Activated naive CD8-positive, alpha-beta T cell treated with anti-CD3 and anti-CD28 coated beads, Interleukin-2, amount 50 U/mL, for 16 hours (primary cell): ENCODE measurements around the gene OTUD3.
"Not testable (repeated sequence)": the region's sequence is repeated elsewhere in the genome, so short reads cannot be mapped to it uniquely, and the experiment has no call there.

Experiments
- DNase-seq: peaks from one replicate; pipeline ENCODE4 v3.0.0-alpha.2; 2020; ENCODE audit warnings: low read depth, low spot score

Gene OTUD3, protein sequence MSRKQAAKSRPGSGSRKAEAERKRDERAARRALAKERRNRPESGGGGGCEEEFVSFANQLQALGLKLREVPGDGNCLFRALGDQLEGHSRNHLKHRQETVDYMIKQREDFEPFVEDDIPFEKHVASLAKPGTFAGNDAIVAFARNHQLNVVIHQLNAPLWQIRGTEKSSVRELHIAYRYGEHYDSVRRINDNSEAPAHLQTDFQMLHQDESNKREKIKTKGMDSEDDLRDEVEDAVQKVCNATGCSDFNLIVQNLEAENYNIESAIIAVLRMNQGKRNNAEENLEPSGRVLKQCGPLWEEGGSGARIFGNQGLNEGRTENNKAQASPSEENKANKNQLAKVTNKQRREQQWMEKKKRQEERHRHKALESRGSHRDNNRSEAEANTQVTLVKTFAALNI

DNA sequence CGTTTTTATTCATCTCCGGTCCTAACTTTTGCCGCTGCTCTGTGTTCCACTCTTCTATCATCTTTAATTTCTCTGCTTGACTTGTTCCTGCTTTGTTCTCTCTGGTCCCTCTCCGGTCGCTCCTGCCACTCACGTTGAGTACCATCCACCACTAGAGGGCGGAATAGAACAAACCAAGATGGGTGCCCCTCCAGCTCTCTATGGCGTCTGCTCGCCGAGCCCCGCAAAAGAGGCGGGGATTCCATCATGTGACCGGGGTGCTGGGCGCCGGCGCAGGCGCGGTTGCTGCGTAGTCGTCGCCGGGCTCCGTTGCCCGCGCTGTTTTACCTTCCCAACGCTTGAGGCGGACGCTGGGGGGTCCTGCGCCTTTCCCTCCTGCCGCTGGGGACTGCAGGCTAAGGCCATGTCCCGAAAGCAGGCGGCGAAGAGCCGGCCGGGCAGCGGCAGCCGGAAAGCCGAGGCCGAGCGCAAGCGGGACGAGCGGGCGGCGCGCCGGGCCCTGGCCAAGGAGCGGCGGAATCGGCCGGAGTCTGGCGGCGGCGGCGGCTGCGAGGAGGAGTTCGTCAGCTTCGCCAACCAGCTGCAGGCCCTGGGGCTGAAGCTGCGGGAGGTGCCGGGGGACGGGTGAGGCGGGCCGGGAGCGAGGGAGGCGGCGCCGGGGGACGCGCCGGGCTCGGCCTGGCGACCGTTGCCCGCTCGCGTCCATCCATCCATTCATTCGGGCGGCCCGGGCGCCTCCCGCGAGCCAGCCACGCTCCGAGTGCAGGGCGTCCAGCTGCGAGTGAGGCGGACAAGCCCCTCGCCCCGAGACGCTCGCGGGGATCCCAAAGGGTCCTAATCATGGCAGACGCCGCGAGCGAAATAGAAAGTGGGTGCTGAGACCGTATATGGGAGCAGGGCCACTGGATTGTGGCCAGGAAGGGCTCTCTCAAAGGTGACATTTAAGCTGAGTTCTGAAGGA lies at the start of gene OTUD3:
TSS of gene OTUD3 (plus strand) at position 285 of the 961 bp plus-strand sequence. CDS start at position 404, 119 bp downstream.
- DNase-seq: peak; percentile 93

DNA sequence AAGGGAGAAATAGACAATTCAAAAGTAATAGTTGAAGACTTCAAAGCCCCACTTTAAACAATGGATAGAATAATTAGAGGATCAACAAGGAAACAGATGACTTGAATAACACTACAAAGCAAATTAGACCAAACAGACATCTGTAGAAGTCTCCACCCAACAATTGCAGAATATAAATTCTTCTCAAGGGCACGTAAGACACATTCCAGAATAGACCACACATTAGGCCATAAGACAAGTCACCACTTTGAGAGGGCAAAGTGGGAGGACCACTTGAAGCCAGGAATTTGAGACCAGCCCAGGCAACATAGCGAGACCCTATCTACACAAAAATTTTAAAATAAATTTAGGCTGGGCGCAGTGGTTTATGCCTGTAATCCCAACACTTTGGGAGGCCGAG lies 46.6 kb upstream of the OTUD3 start:
- DNase-seq: no peak

DNA sequence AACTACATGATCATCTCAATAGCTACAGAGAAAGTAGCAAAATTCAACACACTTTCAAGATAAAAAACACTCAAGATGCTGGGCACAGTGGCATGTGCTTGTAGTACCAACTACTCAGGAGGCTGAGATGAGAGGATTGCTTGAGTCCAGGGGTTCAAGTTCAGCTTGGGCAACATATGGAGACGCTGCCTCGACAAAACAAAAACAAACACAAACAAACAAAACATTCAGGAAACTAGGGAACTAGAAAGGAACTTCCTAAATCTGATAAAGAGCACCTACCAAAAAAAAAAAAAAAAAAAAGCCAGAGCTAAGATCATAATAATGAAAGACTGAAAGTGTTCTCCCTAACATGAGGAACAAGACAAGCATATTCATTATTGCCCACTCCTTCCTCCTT lies 44.3 kb upstream of the OTUD3 start:
- no peak for DNase-seq

DNA sequence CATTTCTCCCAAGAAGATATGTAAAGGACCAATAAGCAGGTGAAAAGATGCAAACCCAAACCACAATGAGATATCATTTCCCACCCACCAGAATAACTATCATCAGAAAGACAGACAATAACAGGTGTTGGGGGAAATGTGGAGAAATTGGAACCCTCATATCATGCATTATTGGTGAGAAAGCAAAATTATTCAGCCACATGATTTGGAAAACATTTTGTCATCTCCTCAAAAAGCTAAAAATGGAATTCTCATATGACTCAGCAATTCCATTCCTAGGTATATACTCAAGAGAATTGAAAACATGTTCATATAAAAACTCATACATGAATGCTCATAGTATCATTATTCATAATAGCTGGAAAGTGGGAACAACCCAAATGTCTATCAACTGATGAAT lies 42.0 kb upstream of the OTUD3 start:
- DNase-seq: no peak

DNA sequence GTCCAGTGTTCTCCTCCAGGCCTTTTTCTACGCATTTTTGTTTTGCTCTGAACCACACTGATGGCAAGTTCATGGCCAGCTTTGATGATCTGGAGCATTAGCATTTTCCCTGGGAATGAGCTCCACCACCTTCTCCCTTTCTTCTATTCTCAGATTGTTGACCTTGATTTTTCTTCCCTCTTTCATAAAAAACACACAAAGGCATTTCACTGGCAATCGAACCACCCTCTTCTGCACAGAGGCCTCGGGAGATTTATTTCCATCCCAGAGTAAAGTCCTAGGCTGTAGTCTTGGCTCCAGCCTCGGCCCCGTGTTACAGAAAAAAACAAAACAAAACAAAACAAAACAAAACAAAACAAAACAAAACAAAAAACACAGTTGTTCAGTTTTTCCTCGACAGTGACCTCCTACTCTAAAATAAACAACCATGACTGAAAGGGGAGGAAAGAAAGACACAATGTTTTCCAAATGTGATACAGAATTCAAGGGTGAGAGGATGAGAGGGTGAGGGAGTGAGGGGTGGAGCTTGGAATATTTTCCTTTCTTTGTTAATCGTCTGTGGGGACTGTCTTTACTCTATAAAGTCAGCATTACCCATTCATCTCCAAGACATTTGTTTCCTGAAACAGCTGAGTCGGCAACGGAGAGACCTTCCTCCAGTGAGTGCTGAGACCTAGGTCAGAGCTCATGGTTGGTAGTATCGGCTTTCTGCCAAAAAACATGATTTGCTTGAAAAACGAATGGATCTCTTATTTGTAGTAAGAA lies 37.3 kb upstream of the OTUD3 start:
- no peak for DNase-seq

DNA sequence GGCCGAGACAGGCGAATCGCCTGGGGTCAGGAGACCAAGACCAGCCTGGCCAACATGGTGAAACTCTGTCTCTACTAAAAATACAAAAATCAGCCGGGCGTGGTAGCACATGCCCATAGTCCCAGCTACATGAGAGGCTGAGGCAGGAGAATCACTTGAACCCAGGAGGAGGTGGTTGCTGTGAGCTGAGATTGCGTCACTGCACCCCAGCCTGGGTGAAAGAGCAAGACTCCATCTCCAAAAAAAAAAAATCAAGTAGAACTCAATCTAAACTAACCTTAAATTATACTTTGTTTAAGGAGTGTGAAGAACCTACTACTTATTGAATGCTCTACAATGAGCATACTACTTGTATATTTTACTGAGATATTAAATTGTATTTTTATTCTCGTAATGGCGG lies 36.6 kb upstream of the OTUD3 start:
- no peak for DNase-seq

DNA sequence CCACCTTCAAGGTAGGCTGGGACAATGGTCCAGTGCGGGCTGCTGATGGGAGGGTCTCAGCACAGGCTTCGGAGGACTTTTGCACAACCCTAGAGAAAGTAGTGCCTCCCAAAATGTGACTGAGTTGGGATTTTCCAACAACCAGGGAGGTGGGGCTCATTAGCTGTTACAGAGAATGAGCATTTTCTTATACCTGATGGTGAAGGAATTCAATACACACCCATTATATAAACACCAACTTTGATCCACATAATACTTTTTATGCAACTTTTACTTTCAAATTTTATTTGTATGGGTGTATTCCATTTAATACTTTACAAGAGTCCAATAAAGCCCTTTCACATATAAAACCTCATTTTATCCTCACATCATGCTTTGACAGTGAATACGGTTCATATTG lies 35.9 kb upstream of the OTUD3 start:
- no peak for DNase-seq

DNA sequence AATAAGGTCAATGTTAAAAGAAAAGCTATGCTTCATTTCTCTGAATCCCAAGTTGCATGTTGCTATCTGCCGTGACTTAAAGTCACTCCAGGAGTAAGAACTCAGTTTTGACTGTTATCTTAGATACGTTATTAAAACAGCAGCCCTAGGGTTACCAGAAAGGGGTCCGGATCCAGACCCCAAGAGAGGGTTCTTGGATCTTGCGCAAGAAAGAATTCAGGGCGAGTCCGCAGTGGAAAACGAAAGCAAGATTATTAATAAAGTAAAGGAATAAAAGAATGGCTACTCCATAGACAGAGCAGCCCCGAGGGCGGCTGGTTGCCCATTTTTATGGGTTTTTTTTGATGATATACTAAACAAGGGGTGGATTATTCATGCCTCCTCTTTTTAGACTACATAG lies 34.9 kb upstream of the OTUD3 start:
- not testable (repeated sequence) for DNase-seq

DNA sequence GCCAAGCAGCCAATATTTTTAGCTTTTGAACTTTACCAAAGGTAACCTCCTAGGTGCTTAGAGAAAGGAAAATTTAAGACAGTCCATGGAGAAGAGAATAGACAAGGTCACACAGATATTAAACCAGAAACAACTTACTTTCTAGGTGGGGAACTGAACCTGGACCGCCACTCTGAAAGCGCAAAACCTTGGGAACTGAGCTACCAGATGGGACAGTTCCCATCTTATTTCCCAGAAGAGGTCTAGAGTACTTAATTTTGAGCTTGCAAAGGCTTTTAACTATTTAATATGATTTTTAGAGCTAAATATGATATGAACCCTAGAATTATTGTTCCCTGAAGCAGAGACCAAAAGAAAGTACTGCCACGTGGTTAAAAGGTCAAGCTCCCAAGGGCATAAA lies 32.9 kb upstream of the OTUD3 start:
- DNase-seq: not testable (repeated sequence)

DNA sequence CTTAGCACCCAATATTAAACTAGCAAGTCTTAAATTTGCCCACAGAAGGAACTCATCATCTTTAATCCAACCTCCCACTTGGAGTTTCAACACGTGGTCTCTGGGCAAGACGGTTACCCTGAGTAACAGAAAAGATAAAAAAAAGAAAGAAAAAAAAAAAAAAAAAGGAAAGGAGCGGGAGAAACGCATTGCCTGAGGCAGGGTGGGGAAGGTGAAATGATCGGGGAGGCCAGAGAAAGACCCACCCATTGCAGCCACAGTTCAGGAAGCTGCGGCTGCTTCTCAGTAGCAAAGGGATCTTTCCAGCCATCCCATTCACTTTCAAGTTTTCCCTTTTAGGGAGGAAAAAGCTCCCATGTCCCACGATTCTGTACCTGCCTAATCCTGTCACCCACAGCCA lies 32.0 kb upstream of the OTUD3 start:
- no peak for DNase-seq

DNA sequence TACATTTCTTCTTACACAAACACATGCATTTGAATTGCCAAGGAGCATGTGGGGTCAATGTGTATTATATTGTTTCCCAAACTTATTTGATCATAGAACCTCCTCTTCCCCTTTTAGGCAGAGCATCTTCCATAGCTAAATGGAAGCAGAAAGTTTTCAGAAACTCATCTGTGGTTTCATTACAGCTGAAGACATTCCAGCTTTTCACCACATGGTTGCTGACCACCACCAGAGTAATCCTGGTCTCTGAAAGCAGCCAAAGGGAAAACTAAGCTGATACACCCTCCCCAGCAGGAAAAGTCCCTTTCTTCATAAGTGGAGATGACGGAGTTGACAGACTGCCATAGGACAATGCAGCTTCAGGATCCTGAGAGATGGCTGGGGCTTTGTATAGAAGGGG lies 30.2 kb upstream of the OTUD3 start:
- no peak for DNase-seq

DNA sequence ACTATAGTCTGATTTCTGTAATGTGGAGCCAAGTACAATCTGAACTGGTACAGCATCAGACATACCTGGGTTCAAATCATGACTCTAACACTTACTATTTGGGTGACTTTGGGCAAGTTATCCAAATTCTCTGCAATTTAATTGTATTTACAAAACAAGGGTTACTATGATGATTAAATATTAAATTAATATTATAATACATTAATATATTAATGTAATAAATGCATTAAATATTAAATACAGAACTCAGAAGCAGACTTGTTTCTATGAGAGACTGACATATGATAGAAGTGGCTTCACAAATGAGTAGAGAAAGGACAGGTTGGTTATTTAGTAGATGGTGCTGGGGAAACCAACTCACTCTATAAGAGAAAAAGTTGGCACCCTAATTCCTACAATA lies 27.3 kb upstream of the OTUD3 start:
- no peak for DNase-seq

DNA sequence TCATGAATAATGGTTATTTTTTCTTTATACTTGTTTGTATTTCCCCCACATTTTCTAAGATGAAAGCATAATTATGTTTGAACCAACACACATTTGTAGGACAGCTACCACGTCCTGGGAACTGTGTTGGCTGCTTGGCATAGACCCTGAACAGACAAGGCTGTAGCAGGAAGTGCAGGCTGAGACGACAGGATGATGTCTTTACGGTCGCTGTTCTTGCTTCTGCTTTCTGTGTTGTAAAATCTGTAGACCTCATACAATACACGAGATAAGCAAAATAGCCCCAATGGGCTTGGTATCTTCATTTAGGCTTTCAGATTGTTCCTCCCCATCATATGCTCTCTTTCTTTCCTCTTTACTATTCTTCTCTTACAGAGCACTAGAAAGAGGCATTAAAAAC lies 23.3 kb upstream of the OTUD3 start:
- no peak for DNase-seq

DNA sequence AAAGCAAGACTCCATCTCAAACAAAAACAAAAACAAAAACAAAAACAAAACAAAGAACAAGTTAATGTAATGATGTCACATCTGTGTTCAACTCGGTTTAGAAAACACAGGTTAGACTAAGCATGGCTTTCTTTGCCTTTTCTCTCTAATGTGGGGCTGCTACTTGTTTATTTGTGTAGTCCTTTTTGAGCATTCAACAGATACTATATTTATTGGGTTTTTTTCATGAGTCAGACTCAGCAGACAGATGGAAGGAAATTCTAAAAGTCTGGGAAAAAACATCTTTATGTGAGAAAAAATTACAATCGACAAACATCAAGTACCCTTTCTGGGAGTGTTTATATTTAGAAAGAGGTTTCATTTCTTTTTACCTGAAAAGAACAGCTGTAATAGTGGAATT lies 22.3 kb upstream of the OTUD3 start:
- no peak for DNase-seq

DNA sequence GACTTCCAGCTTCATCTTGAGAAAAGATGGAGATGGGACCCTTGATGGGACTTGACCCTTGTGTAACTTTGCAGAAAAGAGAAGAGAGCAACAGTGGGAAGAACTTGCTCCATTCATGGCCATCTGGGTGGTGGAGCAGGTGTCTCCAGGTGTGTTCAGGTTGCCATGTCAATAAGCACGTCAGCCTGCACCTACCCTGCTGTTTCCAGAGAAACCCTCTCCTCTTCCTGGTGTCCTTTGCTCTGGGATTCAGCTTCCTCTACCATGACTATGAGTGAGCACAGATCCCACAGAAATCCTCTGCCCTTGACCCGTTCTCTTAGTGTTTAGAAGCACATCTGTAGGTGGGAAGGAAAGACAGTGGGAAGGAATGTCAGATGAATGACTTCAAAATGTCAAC lies 21.8 kb upstream of the OTUD3 start:
- DNase-seq: no peak

DNA sequence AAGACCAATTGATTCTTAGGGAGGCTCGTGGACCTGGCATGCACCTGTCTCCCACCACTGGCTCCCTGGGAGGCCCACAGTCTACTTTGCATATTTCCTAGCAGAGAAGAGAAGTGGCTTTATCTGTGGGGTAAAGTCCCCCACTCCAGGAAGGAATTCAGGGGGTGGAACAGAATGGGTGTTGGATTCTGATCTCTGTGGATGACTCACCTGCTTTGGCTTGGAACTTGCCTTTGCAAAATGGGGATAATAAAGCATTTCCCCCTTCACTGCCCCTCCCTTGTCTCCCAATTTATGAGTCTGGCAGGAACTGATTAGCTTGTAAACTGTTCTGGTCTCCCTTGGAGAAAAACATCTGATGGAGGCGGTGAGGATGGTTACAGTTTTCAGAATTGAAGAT lies 21.2 kb upstream of the OTUD3 start:
- DNase-seq: no peak

DNA sequence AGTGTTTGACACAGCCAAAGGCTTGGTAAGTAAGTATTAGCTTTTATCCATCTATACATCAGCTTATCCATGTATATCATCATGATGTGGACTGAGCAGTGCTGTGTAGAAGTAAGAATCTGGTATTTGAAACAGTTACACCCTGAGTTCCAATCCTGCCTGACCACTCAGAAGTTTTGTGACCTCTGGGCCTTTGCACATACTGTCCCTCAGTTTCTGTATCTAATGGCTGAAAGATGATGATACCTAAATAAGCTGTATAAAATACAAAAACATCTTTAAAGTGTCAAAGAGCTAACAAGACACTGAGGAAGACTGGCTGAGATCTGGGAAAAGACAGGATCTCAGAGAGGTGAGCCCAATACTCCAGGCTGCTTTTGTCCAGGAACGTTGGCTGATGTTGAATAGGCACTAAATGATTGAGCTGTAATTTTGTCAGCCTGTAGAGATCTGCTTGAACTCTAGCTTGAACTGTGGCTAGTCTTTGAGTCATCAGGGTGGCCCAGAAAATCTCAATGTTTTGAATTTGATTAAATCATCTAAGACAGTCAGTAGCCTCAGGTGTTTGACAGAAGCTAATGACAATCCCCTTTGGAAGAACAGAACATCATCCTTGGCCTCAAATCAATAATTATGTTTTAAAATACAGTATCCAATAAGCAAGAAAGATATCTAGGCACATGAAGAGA lies 20.2 kb upstream of the OTUD3 start:
- DNase-seq: no peak

DNA sequence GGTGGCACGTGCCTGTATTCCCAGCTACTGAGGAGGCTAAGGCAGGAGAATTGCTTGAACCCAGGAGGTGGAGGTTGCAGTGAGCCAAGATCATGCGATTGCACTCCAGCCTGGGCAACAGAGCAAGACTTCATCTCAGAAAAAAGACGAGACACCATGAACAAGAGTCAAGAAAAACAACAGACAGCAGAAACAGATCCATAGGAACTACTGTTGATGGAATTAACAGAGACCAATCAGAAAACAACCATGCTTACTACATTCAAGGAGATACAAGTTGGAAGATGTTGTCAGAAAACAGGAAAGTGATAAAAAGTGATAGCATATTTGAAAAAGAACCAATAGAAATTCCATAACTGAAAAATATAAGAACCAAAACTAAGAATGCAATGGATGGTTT lies 19.3 kb upstream of the OTUD3 start:
- no peak for DNase-seq

DNA sequence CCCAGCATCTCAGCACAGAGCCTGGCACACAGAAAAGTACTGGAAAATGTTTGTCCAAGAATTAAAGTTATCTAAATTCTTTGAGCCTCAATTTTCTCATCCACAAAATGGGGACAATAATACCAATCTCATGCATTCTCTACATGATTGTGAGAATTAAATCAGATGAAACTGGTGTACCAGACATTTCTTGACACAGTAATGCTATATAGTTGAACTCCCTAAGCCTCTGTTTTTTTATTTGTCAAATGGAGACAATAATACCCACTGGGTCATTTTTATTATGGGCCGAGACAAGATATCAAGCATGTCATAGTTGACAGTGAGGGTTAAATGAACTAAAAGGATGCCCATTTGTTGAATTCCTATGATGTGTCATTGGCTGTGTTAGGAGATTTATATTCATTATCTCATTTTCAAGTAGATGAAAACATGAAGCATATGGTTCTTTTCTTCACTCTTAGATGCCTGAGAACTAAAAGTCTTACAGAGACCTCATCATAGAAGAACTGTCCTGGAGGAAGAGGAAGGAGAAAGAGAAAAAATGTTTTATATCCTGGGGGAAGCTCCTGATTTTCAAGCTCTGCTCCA lies 17.5 kb upstream of the OTUD3 start:
- no peak for DNase-seq

DNA sequence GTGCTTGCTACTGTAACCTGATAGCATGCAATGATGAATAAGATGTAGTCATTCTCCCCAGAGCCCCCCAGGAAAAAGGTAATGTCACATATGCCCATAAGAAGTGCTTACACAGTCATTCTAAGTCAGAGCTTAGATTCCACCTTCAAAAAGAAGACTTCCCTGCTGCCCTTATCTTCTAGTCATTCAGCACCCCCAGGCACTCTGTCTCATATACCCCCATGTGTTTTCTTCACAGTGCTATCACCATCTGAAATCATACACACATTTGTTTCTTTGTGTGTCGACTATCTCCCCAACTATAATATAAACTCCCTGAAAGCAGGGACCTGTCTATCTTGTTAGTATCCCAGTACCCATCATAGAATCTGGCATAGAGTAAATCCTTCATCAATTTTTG lies 16.2 kb upstream of the OTUD3 start:
- DNase-seq: no peak

DNA sequence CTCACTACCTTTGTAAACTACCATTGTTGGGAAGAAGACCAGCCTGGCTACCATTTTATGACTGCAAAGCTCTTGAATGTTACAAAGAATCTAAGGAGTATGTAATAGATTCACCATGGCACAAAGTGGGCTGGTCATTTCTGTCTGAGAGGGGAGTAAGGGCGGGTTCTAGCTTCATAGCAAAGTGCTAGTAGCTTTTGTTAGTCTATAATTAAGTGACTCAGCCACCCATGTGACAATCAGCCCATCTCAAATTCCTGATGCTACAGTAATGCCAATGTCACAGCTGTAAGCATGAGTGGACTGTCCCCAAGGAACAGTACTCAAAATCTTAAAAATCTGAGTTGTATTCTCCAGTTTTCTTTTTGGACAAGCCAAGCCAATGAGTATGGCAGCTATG lies 15.4 kb upstream of the OTUD3 start:
- no peak for DNase-seq
